GM21447 (cell line): ENCODE data around the gene GLOD4.
A peak's percentile ranks its signal among the peaks of the same experiment; 100 is the strongest.
"Not testable (repeated sequence)": the region's sequence is repeated elsewhere in the genome, so short reads cannot be mapped to it uniquely, and the experiment has no call there.

ENCODE experiments used
- ATAC-seq: cut with Tn5 transposase; IDR thresholded peaks from one replicate; pipeline ENCODE4 v1.9.1; 2021; ENCODE audit not compliant: unreplicated experiment

Gene GLOD4, protein sequence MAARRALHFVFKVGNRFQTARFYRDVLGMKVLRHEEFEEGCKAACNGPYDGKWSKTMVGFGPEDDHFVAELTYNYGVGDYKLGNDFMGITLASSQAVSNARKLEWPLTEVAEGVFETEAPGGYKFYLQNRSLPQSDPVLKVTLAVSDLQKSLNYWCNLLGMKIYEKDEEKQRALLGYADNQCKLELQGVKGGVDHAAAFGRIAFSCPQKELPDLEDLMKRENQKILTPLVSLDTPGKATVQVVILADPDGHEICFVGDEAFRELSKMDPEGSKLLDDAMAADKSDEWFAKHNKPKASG

DNA sequence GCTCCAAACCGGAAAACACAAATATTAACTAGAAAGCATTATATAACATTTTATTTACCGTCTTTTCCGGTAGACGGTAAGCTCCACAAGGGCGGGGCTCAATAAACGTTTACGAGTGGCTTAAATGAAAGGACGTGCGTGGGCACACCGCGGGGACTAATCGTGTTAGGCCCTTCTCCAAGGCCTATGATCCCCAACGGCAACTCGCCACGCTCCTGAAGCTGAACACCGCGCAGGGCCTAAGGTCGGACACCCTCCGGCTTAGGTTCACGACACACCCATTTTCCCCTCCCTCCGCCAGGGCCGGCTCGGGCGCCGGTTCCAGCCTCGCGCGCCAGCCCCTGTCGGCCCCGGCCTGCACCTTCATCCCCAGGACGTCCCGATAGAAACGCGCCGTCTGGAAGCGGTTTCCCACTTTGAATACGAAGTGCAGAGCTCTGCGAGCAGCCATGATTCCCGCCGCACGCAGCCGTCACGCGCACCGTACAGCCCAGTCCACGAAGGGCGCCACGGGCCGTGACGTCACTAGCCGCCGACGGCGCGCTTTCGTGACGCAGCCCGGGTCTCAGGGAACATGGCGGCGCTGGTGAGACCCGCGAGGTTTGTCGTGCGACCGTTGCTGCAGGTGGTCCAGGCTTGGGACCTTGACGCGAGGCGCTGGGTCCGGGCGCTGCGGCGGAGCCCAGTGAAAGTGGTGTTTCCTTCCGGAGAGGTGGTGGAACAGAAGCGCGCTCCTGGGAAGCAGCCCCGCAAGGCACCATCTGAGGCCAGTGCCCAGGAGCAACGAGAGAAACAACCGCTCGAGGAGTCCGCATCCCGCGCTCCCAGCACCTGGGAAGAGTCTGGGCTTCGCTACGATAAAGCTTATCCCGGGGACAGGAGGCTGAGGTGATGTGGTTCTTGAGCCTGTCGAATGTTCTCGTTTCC lies at the start of gene GLOD4, which contains the start of gene MRM3:
GLOD4 (minus strand) TSS at position 476 of the 927 bp plus-strand sequence; CDS start at position 451, 25 bp downstream.
MRM3 (plus strand) TSS at position 549 of the 927 bp plus-strand sequence; CDS start at position 575, 26 bp downstream.
- peak; percentile 84 for ATAC-seq

DNA sequence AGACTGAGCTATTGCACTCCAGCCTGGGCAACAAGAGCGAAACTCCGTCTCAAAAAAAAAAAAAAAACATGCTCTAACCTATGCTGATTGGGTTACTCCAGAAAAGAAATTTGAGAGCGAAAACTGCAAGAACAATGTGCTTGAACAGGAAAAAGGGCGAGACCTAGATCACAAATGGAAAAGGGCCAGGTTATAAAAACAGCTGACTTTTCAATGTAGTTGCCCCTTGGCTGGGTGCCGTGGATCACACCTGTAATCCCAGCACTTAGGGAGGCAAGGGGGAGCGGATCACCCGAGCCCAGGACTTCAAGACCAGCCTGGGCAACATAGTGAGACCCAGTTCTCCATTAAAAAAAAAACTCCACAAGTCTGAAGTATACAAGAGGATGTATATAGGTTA lies 48.9 kb upstream of the GLOD4 start:
- ATAC-seq, result no peak

DNA sequence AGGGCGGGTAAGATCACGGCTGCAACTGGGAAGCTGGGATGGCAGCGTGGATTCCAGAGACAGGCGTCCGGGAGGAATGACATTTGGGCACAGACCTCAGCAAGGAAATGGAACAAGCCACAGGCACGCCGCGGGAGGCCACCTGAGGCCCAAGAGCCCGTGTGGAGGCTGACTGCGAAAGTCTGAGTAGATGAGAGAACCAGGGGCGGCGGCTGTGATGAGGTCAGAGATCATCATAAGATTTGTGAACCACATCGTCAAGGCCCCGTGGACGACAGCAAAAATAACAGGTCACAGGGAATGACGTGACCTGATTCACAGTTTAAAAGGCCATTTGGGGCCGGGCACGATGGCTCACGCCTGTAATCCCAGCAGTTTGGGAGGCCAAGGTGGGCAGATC lies 48.3 kb upstream of the GLOD4 start:
- no peak for ATAC-seq

DNA sequence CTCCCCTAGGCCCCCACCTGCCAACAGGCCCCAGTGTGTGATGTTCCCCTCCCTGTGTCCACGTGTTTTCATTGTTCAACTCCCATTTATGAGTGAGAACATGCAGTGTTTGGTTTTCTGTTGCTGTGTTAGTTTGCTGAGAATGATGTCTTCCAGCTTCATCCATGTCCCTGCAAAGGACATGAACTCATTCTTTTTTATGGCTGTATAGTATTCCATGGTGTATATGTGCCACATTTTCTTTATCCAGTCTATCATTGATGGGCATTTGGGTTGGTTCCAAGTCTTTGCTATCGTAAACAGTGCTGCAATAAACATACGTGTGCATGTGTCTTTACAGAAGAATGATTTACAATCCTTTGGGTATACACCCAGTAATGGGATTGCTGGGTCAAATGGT lies 47.5 kb upstream of the GLOD4 start:
- ATAC-seq, result not testable (repeated sequence)

DNA sequence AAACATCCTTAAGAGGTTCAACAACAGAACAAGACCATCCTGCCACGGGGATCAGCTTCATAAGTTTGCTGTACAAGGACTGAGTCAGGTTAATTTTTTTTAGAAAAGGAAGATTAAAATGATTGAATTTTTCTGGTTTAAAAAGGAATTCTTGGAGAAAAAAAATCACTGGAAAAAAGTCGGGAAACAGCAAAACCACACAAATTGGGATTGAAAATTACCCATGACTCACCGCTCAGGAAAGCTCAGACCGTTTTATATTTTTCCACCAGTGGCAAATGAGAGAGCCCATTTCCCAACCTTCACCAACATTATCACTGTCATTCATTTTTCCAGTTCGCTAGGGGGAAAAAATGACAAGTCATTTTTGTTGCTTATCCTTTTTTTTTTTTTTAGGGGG lies 46.7 kb upstream of the GLOD4 start:
- ATAC-seq, result no peak

DNA sequence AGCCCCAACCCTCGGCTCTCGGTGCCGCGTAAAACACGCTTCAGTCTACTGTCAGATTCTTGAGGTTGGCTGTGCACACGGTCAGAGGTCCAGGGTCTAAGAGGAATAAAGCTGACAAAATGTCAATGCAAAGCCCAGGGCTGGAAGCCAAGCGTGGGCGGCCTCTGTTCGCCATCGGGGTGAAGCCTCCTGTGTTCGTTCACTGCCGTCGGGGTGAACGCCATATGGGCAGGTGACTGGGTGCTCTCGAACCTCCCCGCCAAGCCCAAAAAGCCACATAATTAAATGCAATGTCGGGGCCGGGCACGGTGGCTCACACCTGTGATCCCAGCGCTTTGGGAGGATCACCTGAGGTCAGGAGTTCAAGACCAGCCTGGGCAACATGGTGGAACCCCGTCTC lies 44.7 kb upstream of the GLOD4 start:
- ATAC-seq, result no peak

DNA sequence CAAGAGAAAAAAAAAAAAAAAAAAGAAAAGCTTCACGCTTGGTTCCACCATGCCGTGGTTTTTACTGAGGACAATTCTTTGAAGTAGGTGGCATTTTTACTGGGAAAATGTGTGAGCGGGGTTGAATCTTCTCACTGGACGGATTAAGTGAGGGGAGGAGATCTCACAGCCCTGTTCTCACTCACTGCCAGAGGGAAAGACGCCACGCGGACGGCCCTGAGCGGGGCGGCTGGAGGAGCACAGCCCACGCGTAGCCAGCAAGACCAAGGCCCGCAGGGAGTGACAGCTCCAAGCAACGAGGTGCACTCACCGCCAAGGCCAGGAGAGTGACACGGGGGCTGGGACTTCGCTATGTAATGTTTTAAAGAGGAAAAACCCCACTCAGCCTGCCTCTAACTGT lies 43.1 kb upstream of the GLOD4 start:
- no peak for ATAC-seq

DNA sequence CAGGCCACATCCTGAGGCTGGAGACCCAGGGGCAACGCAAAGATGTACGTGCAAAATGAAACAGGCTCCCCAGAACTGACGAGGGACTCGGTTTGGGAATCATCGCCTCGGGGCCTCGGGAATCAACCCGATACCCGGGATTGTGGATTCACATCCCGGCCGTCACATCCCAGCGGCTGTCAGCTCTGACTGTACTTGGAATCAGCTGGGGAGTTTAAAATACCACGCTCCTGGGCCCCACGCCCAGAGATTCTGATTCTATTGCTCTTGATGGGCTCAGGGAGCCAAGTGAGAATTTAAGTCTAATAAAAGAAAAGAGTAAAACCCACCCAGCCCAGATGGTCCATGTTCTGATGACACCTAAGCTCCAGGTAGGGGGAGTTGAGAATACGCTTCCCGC lies 42.3 kb upstream of the GLOD4 start:
- ATAC-seq, result no peak

DNA sequence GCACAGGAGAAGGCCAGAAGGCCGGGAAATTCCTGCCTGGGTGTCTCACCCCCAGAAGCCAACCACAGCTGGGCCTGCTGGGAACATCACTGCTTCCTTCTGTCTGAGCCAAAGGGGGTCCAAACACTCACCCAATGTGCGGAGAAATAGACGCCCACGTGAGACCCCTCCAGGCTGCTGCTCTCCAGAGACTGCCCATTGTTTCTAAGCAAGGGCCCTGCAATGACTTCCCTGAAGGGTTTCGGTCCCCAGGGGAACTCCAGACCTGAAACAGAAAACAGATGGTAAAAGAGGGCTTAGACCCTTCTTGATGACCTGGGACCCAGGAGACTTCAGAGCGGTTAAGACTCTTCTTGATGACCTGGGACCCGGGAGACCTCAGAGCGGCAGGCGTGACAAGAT lies 41.4 kb upstream of the GLOD4 start:
- no peak for ATAC-seq

DNA sequence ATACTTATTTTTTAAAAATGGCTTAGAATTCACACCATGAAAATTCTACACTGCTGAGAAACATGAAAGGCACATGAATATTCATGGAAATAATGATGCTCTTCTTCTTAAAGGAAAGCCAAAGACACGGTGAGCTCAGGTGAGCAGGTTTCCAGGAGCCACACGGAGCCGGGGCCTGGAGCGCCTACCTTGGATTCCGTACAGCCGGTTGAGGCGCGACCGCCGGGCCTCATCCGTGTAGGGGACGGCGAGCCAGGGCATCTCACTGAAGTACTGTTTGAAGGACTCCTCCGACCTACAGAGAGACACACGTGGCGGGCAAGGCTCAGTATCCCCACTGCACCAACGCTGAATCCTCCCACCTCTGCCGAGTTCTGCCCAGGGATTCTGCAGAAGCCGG lies 37.2 kb upstream of the GLOD4 start:
- ATAC-seq, result no peak

DNA sequence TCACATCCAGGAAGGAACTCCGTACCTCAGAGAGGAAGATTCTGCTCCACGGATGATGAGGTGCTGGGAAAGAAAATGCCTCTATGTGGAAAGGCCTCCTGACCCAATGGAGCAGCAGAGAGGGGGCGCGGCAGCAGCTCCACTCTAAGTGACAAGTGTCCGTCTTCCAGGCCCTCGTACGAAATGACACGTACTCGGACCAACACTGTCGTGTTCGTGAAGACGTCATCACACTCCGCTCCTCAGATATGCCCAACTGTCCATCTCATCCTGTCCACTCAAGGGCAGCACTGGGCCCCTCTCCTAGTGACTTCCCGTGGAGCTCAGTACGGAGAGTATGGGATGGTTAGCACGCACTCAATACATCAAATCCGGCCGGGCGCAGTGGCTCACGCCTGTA lies 32.3 kb upstream of the GLOD4 start:
- ATAC-seq, result no peak

DNA sequence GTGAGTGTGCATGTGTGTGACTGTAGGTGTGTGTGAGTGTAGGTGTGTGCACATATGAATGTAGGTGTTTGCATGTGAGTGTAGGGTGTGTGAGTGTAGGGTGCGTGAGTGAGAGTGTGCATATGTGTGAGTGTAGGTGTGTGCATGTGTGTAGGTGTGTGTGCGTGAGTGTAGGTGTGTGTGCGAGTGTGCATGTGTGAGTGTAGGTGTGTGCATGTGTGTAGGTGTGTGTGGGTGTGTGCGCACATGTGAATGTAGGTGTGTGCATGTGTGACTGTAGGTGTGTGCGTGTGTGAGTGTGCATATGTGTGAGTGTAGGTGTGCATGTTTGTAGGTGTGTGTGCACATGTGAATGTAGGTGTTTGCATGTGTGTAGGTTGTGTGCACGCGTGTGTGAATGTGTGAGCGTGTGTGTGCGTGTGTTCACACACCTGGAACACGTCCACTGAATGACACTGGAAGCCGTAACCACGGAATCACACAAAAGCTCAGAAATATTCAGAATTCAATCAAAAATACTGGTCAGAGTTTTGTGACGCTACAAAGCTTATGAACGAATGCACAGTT lies 30.6 kb upstream of the GLOD4 start:
- no peak for ATAC-seq

DNA sequence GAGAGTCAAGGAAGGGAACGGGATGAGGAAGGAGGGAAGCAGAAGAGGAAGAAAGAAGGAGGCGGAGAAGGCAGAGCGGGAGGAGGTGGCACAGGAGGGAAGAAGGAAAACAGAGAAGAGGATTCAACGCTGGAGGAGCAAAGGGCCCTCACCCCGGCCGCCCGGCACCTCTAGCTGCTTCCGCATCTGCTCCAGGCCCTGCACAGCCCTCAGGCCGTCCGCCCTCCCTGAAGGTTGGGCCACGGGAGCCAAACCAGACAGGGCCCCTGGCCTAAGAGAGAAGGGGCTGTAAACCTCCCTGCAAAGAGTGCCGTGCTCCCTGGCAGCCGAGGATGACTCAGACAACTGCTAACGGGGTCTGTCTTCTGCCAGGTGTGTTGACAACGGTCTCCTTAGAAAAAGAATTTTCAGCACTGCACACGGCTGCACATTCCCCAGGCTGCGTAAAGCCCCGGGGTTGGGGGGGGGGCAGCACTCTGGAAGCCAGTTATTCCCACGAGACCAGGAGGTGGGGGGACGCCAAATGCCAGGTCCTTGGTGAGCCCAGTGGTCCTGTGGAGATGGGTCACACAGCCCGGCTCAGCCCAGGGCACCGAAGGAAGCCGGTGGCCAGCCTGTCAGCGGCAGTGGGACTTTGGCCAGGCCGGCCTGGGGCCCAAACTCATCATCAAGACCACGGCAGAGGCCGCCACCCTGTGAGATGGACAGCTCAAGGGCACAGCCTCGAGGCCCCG lies 29.1 kb upstream of the GLOD4 start:
- no peak for ATAC-seq

DNA sequence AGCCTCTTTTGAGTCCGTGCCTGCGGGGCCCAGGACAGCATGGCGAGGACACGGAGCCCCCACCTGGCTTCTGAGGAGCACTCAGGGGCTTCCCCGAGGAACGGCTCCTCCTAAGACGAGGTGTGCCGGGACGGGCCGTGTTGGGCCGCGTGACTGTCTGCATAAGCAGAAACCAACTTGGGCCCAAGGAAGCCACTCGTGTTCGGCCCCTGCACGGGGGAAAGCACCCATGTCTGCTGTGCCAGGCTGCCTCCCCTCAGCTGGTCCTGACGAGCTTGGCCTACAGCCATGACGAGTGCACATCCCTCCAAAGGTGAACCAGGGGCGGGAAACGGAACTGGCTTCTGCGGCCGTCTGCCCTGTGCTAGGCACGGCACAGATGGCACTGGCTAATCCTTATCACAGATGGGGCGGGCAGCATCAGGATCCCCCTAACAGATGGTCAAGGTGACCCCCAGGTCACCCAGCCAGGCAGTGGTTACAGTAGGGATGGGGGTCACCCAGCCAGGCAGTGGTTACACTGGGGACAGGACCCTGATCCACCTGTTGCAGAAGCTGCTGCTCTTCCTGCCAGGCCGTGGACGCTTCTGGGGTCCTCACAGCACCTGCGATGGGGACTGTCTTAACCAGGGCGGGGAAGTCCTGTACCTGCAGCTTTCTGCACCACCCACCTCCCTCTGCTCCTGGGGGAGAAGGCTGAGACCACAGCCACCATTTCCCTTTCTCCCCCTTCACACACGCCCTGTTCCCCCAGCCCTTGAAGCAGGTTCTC lies 25.6 kb upstream of the GLOD4 start:
- no peak for ATAC-seq

DNA sequence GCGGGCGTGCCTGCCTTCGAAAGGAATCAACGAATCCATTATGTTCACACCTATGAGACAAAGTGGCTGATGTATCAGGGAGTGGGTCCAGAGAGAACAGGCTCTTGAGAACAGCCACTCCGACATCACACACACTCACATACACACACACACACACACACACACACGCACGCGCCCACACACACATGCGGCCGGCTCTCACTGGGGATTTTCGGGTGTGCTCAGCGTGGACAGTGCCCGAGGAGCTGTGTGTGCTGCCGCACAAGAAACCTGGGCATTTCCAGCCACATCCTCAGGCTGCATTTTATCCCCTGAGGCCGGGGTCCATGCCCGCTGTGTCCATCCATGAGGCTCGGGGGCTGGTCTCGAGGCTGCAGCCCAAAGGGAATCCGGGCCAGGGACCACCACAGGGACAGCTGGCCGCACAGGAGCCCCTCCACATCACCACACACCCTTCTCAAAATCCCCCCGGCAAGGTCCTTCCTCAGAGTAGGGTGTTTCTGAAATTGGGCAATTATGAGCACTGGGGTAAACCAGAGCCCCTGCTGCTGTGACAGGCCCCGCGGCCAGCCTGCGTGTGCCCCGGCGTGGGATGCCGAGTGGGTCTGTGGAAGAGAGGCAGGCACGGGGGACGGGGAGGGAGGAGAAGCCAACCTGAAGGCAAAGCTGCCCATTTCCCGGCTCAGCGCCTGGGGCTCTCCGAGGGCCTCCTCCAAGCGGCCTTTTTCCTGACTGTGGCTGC lies 24.9 kb upstream of the GLOD4 start:
- no peak for ATAC-seq

DNA sequence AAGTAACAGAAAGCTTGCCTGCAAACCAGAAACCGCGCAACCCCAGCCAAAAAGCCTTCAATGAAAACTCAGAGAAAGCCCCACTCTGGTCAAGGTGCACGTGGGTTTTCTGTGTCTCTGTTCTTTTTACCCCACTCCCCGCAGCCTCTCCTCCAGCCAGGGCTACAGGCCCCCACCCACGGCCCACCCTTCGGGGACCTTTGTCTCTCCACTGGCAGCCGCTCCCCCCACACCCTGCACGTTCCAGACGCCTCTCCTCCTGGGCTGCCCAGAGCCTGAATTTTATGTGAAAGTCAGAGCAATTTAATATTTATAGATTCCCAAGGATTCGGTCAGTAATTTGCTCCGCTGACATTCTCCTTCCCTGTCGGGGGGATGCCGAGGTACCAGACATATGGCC lies 24.3 kb upstream of the GLOD4 start:
- no peak for ATAC-seq

DNA sequence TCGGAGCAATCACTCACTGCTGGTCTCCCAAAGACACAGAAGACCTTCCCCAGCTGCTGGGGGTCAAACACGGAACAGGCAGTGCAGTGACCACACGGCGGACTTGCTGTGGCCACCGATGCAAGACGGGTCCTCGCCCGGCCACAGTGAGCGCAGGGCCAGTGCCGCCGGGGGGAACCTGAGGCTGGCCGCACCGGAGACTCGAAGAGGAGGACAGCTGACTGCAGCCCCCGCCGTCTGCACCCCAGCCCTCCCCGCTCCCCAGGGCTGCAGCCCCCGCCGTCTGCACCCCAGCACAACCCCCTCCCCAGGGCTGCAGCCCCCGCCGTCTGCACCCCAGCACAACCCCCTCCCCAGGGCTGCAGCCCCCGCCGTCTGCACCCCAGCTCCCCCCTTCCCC lies 23.8 kb upstream of the GLOD4 start:
- not testable (repeated sequence) for ATAC-seq

DNA sequence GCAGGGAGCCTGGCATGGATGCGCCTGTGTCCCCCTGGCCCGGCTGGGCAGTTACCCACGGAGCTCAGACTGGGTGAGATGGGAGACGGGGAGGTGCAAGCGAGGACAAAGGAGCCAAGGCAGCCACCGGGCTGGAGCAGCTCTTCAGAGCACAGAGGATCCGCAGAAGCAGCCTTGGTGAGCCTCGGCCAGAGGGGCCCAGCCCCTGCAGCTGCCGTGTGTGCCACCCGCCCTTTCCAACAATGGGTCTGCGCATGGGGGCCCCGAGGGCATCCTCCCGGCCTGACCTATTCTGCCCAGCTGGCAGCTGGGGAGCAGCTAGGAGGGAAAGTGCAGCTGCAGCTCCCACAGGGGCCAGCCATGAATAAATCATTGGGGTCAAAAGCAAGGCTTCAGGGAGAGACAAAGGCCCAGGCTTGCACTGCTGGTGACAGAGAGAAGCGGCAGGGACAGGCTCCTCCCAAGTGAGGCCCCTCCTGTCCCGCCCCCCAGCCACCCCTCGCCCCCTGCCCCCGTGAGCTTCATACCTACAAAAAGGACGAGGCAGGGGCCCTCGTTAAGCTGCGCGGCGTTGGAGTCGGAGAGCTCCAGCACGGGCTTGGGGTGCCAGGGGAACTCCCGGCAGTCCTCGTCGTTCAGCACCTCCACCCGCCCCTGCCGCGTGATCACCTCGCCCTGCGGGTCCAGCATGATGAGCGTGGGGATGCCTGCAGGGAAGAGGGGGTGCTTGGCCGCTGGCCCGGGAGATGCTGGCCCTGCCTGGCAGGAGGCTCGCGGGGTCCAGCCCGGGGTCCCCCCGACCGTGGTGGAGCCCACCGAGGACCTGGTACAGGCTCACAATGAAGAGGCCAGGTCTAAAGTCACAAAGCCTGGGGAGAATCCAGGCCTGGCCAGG lies 22.7 kb upstream of the GLOD4 start:
- ATAC-seq, result no peak
